Panc1 (cell line): ENCODE measurements around the gene SYT17.

ENCODE experiments used
- CTCF ChIP-seq: fragments of 450-650 bp; IDR thresholded peaks from 2 replicates; pipeline ENCODE4 v1.5.1; 2017; ENCODE audit warnings: mild to moderate bottlenecking
- POLR2AphosphoS5 ChIP-seq: IDR thresholded peaks from 2 replicates; pipeline ENCODE4 v1.6.1; 2012; ENCODE audit warnings: mild to moderate bottlenecking, low read depth, low read length, moderate library complexity
- TF ChIP-seq, protein P1 (sequence below), 2 experiments: IDR thresholded peaks; 2 replicates each; pipeline ENCODE4 v1.6.1; 2011 to 2012; ENCODE audit warnings: low read depth in 2 of 2, control low read depth in 1 of 2, low read length in 1 of 2, mild to moderate bottlenecking in 1 of 2, moderate library complexity in 1 of 2; ENCODE audit not compliant: insufficient read depth in 1 of 2

- TF ChIP-seq CTCF (no peak; the same call in 1 of the 2 replicates), POLR2AphosphoS5 (no peak)
- TF ChIP-seq, protein P1, sequence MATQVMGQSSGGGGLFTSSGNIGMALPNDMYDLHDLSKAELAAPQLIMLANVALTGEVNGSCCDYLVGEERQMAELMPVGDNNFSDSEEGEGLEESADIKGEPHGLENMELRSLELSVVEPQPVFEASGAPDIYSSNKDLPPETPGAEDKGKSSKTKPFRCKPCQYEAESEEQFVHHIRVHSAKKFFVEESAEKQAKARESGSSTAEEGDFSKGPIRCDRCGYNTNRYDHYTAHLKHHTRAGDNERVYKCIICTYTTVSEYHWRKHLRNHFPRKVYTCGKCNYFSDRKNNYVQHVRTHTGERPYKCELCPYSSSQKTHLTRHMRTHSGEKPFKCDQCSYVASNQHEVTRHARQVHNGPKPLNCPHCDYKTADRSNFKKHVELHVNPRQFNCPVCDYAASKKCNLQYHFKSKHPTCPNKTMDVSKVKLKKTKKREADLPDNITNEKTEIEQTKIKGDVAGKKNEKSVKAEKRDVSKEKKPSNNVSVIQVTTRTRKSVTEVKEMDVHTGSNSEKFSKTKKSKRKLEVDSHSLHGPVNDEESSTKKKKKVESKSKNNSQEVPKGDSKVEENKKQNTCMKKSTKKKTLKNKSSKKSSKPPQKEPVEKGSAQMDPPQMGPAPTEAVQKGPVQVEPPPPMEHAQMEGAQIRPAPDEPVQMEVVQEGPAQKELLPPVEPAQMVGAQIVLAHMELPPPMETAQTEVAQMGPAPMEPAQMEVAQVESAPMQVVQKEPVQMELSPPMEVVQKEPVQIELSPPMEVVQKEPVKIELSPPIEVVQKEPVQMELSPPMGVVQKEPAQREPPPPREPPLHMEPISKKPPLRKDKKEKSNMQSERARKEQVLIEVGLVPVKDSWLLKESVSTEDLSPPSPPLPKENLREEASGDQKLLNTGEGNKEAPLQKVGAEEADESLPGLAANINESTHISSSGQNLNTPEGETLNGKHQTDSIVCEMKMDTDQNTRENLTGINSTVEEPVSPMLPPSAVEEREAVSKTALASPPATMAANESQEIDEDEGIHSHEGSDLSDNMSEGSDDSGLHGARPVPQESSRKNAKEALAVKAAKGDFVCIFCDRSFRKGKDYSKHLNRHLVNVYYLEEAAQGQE (IDR thresholded peaks at IDR 0.05; ENCODE audit: insufficient read depth in 1 of 2, low read depth in 2 of 2, low read length in 1 of 2): no peak
These were observed 86.6 kb downstream of the SYT17 start for GRCh38 chr16:19254611-19255010.
